Kidney epithelial cell (primary cell): ENCODE results near the gene AKTIP. TPM values are rescaled to one million over a fixed set of nuclear protein-coding genes. Genes with fewer than 3 reads are reported as not detected.

Source experiments
- total RNA-seq: library from RNA; depleted of rRNA; stranded (reverse); fragments of >200 nt; gene quantifications from 2 replicates; pipeline ENCODE4 v1.2.3, GENCODE V29; 2015

Gene AKTIP
- total RNA-seq, 1 donor from 2014 or later, result 39.8 TPM

Other genes with a start within 250 kb of the AKTIP start
- 30.9 and 35.9 TPM in 2 replicates for gene RBL2, start 68.7 kb downstream of the AKTIP start, total RNA-seq
- 7.7 and 15.3 TPM in 2 replicates for gene RPGRIP1L, start 200.7 kb upstream of the AKTIP start, total RNA-seq
- gene FTO, start 200.9 kb upstream of the AKTIP start, total RNA-seq, result 64.9 and 66.9 TPM in 2 replicates